GM19043 (cell line): Measurements from ENCODE around the gene FSCN2.

Experiments used
- ATAC-seq: cut with Tn5 transposase; IDR thresholded peaks from one replicate; pipeline ENCODE4 v1.9.1; 2021; ENCODE audit warnings: low read depth; ENCODE audit not compliant: unreplicated experiment

FSCN2 gene

DNA sequence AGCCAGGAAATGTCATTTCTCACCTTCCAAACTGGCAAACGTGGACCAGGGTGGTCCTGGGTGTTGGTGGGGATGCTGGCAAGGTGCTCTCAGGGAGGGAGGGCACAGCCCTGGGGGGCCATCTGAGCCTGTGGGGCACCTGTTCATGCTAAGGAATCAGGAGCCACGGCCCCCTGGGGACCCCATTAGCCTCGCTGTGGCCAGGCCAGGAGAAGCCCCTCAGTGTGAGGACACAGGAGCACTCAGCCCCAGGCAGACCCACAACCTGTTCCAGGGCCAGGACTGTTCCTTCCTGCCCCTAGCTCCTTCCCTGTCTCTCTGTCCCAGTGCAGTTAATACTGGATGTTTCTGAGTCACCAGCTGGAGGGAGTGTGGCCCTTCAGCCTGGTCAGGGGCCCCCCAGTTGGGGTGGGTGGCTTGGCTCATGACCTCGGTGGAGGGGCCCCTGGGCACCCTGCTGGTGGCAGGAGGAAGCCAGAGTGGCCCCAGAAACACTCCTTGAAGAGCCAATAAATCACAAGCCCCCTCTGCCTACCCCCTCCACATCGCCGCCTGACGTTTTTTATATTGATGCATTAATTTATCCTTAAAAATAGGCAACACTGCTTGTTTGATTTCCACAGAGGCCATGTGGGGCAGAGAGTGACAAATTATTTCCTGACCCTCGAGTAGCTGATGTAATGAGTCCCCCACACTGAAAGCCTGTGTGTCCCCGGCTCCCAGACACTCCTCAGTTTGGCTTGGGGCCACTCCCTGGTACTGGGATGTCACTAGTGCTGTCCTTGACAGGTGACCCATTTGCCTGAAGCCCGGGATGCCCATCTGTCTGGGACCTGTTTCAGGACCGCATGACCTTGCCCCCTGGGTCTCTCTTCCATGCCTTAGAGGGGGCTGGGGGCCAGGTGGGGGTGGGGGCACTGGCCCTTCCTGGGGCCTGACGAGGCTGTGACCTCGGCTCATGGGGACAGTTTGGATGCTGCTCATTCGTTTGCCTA is 37.9 kb upstream of the FSCN2 start:
- ATAC-seq: no peak

GRCh38 chr17:81491181-81491581 is 37.0 kb upstream of the FSCN2 start:
- ATAC-seq: no peak

- ATAC-seq: no peak
These were observed 36.4 kb upstream of the FSCN2 start for GRCh38 chr17:81491761-81492160.

DNA sequence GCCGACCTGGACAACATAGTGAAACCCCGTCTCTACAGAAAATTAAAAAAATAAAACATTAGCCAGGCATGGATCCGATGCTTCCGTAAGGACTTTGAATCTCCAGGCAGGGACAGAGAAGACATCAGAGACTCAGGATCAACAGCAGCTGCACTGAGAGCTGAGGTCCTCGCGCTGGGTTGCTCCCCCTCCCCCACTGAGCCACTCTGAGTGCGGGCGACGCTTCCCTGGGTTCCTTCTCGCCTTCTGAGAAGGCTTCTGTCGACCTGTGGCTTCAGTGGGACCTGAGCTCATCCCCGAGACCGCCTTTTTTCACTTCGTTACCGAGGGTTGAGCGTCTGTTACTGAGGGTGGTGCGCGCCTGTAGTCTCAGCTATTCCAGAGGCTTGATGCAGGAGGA is 36.0 kb upstream of the FSCN2 start:
- ATAC-seq: no peak

GRCh38 chr17:81492706-81493105 is 35.5 kb upstream of the FSCN2 start:
- ATAC-seq: no peak

- ATAC-seq: no peak
These were observed 34.8 kb upstream of the FSCN2 start for GRCh38 chr17:81493198-81494038.

GRCh38 chr17:81494626-81495377 is 33.4 kb upstream of the FSCN2 start:
- no peak for ATAC-seq

DNA sequence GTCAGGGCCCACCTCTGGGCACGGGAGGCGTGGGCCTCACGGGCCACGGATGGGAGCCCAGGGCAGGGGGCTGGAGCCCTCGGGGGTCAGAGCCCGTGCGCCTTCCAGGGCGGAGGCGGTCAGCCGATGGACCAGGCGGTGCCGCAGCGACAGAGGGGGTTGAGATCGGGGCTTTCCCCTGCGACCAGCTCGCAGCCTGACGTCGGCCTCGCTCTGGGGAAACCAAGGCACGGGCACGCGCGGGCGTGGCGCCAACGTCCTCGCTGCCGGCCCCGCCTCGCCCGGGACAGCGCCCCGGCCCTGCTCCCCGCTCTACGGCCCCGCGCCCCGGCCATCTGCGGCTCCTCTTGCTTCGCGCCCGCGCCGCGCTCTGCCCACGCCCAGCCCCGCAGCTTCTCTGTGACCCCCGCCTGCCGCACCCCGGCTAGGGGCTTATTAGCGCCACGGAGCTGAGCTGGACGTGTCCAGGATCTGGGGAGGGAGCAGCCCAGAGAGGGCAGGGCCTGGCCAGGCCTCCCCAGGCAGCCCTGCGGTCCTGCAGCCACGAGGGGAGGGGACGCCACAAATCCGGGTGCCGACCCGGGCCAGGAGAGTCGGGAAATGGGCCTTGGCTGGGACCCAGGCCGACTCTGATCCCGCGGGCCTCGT is 29.1 kb upstream of the FSCN2 start:
- ATAC-seq: no peak

DNA sequence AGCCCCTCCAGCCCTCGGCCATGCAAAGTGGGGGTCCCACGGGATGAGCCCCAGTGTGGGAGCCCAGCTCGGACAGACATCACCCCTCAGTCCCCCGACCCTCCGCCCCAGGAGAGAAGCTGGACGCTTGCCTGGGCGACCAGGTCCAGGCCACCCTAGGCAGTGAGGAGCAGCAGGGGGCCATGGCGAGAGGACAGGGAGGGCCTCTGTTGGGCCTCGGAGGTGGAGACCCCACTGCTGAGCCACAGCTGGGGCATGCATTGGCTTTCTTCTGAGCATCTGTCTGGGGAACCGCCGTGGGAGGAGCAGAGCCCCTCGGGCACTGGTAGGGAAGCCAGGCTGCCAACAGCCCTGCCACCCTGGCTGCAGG is 28.6 kb upstream of the FSCN2 start:
- ATAC-seq: no peak

- ATAC-seq: no peak
These were observed 28.1 kb upstream of the FSCN2 start for GRCh38 chr17:81500047-81500446.

DNA sequence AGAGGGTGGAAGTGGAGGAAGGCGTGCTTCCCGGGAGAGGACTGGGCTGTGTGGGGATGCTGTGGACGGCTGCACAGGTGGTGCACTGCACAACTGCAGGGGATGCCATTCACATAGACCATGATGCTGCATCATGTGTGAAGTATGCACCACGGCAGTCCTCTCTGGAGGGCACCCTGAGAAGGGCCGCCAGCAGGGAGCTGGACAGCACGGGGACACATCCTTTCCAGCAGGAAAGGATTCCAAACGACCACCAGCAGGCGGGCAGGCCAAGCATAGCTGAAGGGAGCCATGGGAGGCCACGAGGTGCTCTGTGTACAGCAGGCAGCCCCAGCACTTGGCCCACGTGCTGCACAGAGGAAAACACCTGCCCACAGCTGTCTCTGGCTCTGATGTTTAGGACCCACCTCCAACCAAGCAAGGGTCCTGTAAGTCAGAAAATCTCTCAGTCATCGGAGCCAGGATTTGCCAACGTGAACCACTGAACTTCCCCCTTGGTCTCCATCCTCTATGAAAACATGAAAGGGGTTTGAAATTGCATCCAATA is 25.6 kb upstream of the FSCN2 start:
- ATAC-seq: no peak

DNA sequence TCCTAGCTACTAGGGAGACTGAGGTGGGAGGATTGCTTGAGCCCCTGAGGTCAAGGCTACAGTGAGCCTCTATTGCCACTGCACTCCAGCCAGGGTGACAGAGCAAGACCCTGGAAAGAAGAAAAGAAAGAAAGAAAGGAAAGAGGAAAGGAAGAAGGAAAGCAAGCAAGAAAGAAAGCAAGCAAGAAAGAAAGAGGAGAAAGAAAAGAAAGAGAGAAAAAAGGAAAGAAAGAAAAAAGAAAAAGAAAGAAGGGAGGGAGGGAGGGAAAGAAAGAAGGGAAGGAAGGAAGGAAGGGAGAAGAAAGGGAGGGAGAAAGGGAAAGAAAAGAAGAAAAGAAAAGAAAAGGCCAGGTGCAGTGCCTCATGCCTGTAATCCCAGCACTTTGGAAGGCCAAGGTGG is 24.6 kb upstream of the FSCN2 start:
- ATAC-seq: no peak

DNA sequence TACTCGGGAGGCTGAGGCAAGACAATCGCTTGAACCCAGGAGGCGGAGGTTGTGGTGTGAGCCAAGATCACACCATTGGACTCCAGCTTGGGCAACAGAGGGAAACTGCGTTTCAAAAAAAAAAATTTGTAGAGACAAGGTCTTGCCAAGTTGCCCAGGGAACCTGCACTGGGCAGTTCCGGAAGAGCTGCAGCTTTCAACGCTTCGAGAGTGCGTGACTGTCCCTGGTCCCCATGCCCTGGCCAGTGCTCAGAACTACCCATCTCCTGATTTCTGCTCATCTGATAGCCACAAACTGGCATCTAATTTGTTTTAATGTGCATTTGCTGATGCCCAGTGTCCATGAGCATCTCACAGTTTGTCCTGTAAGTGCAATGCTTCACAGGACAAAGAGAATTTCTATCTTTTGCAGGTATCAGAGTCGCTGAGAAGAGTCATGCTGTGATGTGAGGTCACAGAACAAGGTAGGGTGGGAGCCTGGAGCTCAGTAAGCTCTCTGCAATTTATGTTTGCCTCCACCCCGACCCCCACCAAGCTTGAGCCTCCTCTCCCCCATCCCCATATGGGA is 19.5 kb upstream of the FSCN2 start:
- no peak for ATAC-seq

DNA sequence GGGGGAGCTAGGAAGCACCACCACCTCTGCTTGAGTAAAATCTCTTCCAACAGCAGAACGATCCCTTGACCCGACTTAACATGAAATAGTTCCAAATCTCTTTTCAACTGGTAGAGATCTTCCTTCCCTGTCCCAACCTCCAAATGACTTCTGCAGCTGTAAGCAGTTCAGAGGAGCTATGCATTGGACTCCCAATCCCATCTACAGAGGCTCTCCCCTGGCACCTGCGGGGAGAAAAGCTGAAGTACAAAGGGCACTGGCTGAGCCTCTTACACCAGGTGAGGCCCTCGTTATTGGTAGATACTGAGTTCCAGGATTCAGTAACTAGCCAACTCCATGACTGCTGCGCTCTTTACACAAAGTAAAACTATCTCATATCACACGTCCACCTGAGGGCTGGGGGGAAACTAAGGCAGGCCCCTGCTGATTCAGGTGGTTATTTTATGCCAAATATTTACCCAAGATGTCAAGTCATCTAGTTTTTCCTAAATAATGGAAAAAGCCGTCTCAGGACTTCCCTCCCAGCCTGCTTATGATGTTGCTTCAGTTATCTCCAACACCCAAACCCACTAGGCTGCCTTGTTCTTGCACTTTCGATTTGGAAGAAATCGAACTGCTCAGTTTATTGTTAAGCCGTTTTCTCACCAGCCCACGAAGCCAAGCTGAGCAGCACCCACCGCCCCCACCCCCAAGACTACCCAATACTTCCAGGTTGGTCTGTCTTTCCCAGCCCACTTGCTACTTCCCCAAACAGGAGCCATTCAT is 18.8 kb upstream of the FSCN2 start:
- no peak for ATAC-seq

DNA sequence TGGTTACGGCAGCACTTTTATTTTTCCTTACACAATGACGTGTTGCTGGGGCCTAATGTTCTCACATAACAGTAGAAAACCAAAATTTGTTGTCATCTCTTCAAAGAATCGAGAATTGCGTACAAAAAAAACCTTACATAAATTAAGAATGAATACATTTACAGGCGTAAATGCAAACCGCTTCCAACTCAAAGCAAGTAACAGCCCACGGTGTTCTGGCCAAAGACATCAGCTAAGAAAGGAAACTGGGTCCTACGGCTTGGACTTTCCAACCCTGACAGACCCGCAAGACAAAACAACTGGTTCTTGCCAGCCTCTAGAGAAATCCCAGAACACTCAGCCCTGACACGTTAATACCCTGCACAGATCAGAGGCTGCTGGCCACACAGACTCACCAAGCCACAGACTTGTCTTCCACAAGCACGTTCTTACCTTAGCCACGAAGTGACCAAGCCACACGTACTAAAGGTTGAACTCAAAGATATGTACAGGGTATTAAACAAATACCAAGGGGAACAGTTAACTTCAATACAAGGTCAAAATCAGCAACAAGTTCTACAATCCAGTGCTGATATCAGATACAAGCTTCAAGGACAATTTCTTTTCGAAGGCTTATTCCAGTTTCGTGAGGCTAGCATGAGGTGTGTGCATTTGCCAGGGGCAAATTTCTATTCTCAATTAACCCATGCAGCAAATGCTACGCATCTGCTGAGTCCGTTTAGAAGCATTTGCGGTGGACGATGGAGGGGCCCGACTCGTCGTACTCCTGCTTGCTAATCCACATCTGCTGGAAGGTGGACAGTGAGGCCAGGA is 18.0 kb upstream of the FSCN2 start:
- ATAC-seq: no peak

- no peak for ATAC-seq
These were observed 17.2 kb upstream of the FSCN2 start for GRCh38 chr17:81510785-81511553.

- no peak for ATAC-seq
These were observed 16.7 kb upstream of the FSCN2 start for GRCh38 chr17:81511554-81511803.
